ENCODE results near the gene KCNAB2. TPM values are rescaled to one million over a fixed set of nuclear protein-coding genes. Genes with fewer than 3 reads are reported as not detected.
"Not testable (repeated sequence)": the region's sequence is repeated elsewhere in the genome, so short reads cannot be mapped to it uniquely, and the experiment has no call there.

Gene KCNAB2
- total RNA-seq, 3 donors from 2014 or later: 6.9 to 19.8 (median 9.8) TPM

GRCh38 chr1:6014130-6014999 lies 31.3 kb upstream of the KCNAB2 start:
- intact Hi-C loops (cut with DNase I; ENCODE audit: low total_unique reads): no loop called here

GRCh38 chr1:6016191-6016865 lies 29.4 kb upstream of the KCNAB2 start:
- intact Hi-C loops (cut with DNase I; ENCODE audit: low total_unique reads): no loop called here
- Histone ChIP-seq H3K4me3 (no peak overlapping the region), H3K36me3 (no peaks in the 10 kb centered on the region), H3K27ac (no peak overlapping the region), H3K9me3 (no peaks in the 10 kb centered on the region), H3K27me3 (no peaks in the 10 kb centered on the region), H3K4me1 (no peaks in the 10 kb centered on the region)
- TF ChIP-seq POLR2AphosphoS5 (IDR thresholded peaks at IDR 0.05) (no peak), POLR2A (IDR thresholded peaks at IDR 0.05) (no peak), CTCF (IDR thresholded peaks at IDR 0.05) (no peak)
- DNase-seq (ENCODE audit: low spot score in 2 of 2): no peak

More at GRCh38 chr1:6014130-6014999, 31.3 kb upstream of the KCNAB2 start:
- Histone ChIP-seq H3K4me1 (no peaks in the 10 kb centered on the region), H3K36me3 (no peaks in the 10 kb centered on the region), H3K27me3 (no peaks in the 10 kb centered on the region), H3K27ac (no peak overlapping the region), H3K9me3 (no peaks in the 10 kb centered on the region), H3K4me3 (no peak overlapping the region)
- TF ChIP-seq POLR2AphosphoS5 (IDR thresholded peaks at IDR 0.05) (no peak), POLR2A (IDR thresholded peaks at IDR 0.05) (no peak), CTCF (IDR thresholded peaks at IDR 0.05) (no peak)
- no peak for DNase-seq (ENCODE audit: low spot score in 2 of 2)

GRCh38 chr1:6017654-6018053 lies 28.0 kb upstream of the KCNAB2 start:
- H3K4me3 ChIP-seq; H3K27ac ChIP-seq; H3K4me1 ChIP-seq; H3K27me3 ChIP-seq; H3K36me3 ChIP-seq; intact Hi-C loops (cut with DNase I; ENCODE audit: low total_unique reads); DNase-seq (ENCODE audit: low spot score in 2 of 2); H3K9me3 ChIP-seq: not testable (repeated sequence)

- TF ChIP-seq POLR2AphosphoS5 (IDR thresholded peaks at IDR 0.05): no peak
- no peak for TF ChIP-seq CTCF (IDR thresholded peaks at IDR 0.05)
- TF ChIP-seq POLR2A (IDR thresholded peaks at IDR 0.05): no peak
- intact Hi-C loops (cut with DNase I; ENCODE audit: low total_unique reads): no loop called here
- no peaks in the 10 kb centered on the region for H3K4me1 ChIP-seq
Observed at GRCh38 chr1:6019166-6019845, 26.4 kb upstream of the KCNAB2 start.

GRCh38 chr1:6022193-6022592 lies 23.5 kb upstream of the KCNAB2 start:
- Histone ChIP-seq H3K4me1 (no peaks in the 10 kb centered on the region), H3K36me3 (no peaks in the 10 kb centered on the region), H3K27me3 (no peaks in the 10 kb centered on the region), H3K4me3 (no peak overlapping the region), H3K9me3 (no peaks in the 10 kb centered on the region), H3K27ac (no peak overlapping the region)
- intact Hi-C loops (cut with DNase I; ENCODE audit: low total_unique reads): no loop called here
- TF ChIP-seq CTCF (IDR thresholded peaks at IDR 0.05) (no peak), POLR2AphosphoS5 (IDR thresholded peaks at IDR 0.05) (no peak), POLR2A (IDR thresholded peaks at IDR 0.05) (no peak)
- DNase-seq (ENCODE audit: low spot score in 2 of 2): no peak

More at GRCh38 chr1:6019166-6019845, 26.4 kb upstream of the KCNAB2 start:
- DNase-seq (ENCODE audit: low spot score in 2 of 2): no peak
- no peaks in the 10 kb centered on the region for H3K27me3 ChIP-seq
- H3K4me3 ChIP-seq: no peak overlapping the region
- H3K27ac ChIP-seq: no peak overlapping the region
- no peaks in the 10 kb centered on the region for H3K36me3 ChIP-seq
- H3K9me3 ChIP-seq: no peaks in the 10 kb centered on the region

Measured in breast epithelium (tissue), 4 donors.